GM18951 (cell line): ENCODE data around the gene IGF1R.

Experiments
- POLR2A ChIP-seq: IDR thresholded peaks from 4 replicates; pipeline ENCODE4 v1.6.1; 2011; ENCODE audit warnings: mild to moderate bottlenecking; ENCODE audit not compliant: insufficient read length, insufficient read depth; ENCODE audit errors: extremely low read depth
- in situ Hi-C: fragments of 300-500 bp; cut with MboI; formaldehyde crosslinking; loops from one replicate; pipeline ENCODE4 v1.12.0; 2022; ENCODE audit warnings: low sequenced_read_pairs, mixed read lengths, inconsistent platforms; ENCODE audit not compliant: unreplicated experiment

IGF1R gene

GRCh38 chr15:98781838-98782237 lies 133.5 kb downstream of the IGF1R start:
- TF ChIP-seq POLR2A, result no peak

DNA sequence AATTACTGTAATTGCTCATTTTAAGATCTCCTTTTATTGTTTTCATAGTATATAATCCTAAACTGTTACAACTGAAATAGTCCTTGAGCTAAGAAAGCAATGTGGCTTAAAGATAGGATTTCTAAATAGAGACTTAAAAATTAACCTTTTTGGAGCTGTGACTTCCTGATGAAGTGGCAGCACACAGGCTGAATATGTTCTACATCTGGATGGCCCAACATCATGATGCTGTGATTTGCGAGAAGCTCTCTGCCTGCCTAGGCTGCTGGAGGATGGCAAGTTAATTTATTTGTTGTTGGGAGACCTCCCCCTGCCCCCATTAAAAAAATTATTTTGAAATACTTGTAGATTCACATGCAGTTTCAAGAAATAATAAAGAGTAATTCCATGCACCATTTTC lies 134.5 kb downstream of the IGF1R start:
- in situ Hi-C loops, result no loop called here
- TF ChIP-seq POLR2A, result no peak

More at GRCh38 chr15:98781838-98782237, 133.5 kb downstream of the IGF1R start:
- in situ Hi-C loops, result no loop called here

GRCh38 chr15:98785431-98785806 lies 137.1 kb downstream of the IGF1R start:
- in situ Hi-C loops, result no loop called here

DNA sequence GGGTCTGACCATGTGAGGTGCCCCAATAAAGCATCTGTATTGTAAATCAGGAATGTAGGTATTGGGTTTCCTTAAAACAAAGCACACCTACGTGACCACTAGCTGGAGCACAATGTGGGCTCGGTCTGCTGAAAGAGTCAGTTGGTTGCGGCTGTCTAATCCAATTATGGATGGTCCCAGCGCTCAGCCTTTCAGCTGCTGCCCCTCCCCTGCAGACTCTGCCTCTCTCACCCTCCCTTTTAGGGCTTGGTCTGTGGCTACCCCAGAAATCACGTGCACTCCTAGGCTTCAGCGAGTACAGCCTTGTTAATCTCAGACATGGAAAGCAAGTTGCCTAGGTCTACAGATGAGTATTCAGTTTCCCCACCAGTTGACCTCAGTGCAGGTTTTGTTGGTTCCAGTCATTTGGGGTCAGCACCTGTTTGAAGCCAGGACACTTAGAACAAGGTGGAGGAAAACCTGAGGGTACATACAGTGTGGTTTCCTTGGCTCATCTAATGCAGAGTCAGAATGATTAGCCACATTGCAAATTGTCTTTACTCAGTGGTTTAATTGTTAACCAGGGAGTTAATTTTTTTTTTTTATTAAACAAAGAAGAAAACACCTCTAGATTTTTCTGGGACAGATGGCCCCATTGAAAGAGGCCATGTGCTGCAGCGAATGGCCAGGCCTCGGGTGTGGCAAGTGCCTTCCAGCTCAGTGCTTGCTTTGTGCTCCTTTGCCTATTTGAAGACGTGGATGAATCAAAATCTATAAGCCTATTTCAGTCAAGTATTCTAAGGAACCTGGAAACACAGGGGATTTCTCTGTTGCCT lies 137.7 kb downstream of the IGF1R start:
- no peak for TF ChIP-seq POLR2A
- in situ Hi-C loops, result no loop called here

More at GRCh38 chr15:98785431-98785806, 137.1 kb downstream of the IGF1R start:
- TF ChIP-seq POLR2A, result no peak

- in situ Hi-C loops, result no loop called here
- TF ChIP-seq POLR2A, result no peak
Measured at GRCh38 chr15:98786717-98787116, 138.4 kb downstream of the IGF1R start.

DNA sequence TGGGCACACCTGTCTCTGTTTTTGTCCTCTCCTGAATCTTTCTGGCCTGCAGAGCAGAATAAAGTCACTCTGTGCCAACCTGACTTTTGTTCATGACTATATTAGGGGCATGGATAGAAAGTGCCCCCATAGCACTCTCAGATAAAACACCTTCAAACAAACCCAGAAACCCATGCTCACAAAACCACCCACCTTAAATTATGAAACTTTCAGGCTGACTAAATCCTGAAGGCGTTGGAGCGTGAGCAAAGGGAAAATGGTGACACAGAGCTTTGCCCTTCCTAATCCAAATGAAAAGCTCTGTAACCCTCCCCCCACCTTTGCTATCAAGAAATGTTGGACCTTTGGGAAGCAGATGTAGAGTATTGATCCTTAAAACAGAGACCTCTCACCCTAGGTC lies 138.9 kb downstream of the IGF1R start:
- in situ Hi-C loops, result no loop called here
- no peak for TF ChIP-seq POLR2A

- in situ Hi-C loops, result no loop called here
- no peak for TF ChIP-seq POLR2A
Measured at GRCh38 chr15:98787936-98788757, 139.8 kb downstream of the IGF1R start.

GRCh38 chr15:98789020-98789419 lies 140.7 kb downstream of the IGF1R start:
- in situ Hi-C loops, result no loop called here
- TF ChIP-seq POLR2A, result no peak

DNA sequence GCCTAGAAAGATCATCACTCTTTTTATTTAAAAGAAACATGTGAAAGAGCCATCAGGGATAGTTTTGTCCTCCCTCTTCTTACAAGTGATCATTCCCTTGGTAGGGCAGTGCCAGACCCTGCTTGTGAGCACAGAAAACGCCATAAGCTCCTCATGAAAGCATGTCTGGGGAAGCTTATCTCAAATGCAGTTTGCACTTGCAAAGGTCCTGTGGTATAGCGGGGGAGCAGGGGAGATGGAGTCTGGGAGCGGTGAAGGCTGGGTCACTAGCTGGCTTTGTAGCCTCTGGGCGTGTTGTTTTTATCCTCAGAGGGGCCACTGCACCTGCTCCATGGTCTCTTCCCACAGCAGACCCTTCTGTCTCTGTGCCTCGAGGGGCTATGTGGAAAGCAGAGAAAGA lies 141.9 kb downstream of the IGF1R start:
- in situ Hi-C loops, result no loop called here
- no peak for TF ChIP-seq POLR2A

GRCh38 chr15:98791046-98791701 lies 142.8 kb downstream of the IGF1R start:
- no peak for TF ChIP-seq POLR2A
- in situ Hi-C loops, result no loop called here

DNA sequence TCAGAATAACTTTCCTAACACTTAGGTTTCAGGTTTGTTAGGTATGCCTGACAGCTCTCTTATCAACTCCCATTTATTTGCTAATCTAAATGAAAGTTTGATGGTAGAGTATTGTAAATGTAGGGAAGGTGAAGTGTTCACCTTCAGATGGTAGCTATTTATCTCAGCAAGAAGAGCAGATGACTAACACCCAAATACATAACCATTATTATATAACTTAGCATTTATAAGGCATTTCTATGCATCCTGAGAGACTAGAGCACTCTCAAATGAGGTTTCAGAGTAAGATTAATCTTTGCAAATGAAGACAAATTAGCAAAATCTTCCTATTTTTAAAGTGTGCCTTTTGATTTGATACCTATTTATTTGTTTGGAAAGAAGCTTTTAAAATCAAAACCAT lies 143.8 kb downstream of the IGF1R start:
- no peak for TF ChIP-seq POLR2A

DNA sequence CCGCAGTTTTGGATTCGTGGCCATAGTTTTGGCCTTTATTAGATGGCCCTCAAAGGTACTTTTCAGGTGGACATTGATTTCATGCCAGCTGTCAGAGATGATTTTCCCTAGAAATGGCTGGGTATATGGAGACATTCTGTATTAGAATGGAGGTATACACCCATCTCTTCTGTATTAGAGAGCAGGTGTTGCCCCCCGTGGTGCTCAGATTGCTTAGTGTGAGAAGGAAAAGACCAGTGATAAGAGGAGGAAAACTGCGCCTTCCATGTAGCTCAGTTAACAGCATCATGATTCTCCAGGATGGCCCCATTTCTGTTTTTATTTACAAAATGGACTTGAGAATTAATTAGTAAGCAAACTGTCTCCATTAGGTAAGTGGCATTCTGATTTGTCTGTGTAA lies 145.9 kb downstream of the IGF1R start:
- no peak for TF ChIP-seq POLR2A
- in situ Hi-C loops, result no loop called here

More for the DNA sequence above, 143.8 kb downstream of the IGF1R start:
- in situ Hi-C loops, result no loop called here

- TF ChIP-seq POLR2A, result no peak
- in situ Hi-C loops, result no loop called here
Measured at GRCh38 chr15:98794748-98795147, 146.4 kb downstream of the IGF1R start.

DNA sequence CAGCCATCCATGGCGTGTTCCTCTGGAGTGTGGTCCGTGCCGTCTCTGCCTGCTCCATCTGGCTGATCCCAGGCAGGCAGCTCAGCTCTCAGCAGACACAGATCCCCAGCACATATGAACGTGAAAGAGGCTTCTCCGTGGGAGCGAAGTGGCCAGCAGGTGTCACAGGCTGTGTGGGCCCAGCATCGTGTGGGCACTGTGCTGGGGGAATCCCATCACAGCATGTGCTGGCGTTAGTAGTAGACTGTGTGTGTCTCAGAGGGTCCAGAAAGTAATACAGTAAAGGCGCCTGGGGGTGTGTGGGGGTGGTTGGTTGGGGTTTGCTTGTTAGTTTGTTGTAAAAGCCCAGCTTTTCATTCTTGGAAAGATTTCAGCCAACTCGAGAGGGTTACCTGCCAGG lies 147.6 kb downstream of the IGF1R start:
- TF ChIP-seq POLR2A, result no peak
- in situ Hi-C loops, result no loop called here
